ENCODE measurements around the gene SLC34A1. TPM values are rescaled to one million over a fixed set of nuclear protein-coding genes. Genes with fewer than 3 reads are reported as not detected.

Gene SLC34A1
- total and polyA plus RNA-seq, 2 of the 4 experiments (the other 2 are of a cell fraction) = not detected

DNA sequence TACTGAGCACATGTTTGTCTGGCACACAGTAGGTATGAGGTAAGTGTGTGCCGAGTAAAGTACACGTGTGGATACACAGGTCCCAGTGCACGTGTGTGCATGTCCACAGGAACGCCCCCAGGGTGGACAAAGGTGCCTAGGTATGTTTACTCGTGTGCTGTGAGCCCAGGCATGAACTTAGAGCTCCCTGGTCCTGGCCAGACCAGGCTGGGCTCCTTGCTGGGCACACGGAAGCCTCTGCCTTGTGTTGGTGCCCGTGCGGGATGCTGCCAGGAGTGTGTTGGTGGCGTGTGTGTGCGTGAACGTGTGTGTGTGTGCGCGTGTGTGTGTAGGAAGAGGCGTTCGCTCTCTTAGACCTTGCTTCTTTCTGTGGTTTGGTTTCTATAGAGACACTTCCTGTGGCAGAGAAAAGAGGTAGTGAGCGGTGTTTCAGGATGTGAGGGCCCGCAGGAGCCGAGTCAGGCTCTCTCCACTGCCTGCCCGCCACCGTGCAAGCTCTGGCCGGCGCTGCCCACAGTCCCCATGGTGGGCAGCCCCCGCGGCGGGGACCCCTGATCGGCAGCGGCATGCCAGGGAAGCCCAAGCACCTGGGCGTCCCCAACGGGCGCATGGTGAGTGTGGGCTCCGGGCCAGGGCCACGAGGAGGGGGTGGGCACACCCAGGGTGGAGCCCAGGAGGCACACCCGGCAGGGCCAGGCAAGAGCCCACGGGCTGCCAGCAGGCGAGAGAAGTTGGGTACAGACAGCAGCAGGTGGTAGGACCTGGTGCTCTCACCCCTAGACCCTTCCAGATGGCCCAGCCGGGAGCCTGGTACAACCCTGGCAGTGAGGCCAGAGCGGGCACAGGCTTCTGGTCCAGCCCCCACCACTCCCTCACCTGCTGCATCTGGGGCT, 26.5 kb upstream of the SLC34A1 start, which contains the start of gene RGS14:
Gene RGS14, plus strand, starts transcription at position 466 of the 893 bp plus-strand sequence. Its CDS starts 101 bp downstream, at position 567.
- BruUV-seq (replicated peaks) = no TSS peak
- no peak within 1 kb of the TSS for H3K4me3 ChIP-seq (ENCODE audit: insufficient read depth, low read depth, low read length)

More for the DNA sequence above, 26.5 kb upstream of the SLC34A1 start, which contains the start of gene RGS14:
- Histone ChIP-seq H2BK20ac (ENCODE audit: low read depth, low read length) (no peak within 1 kb of the TSS), H2AK5ac (ENCODE audit: low read depth, low read length) (no peak within 1 kb of the TSS), H3K4ac (ENCODE audit: low read depth, low read length) (no peak within 1 kb of the TSS), H3K4me2 (ENCODE audit: low read depth, low read length) (no peak within 1 kb of the TSS), H3K9me1 (ENCODE audit: insufficient read depth, low read length) (no peaks in the 10 kb centered on the region), H3K79me1 (ENCODE audit: low read depth in 1 of 2, low read length in 2 of 2) (no peaks in the 10 kb centered on the region), H2AK9ac (replicated peaks; ENCODE audit: low read depth, low read length, poor library complexity) (no peak within 1 kb of the TSS), H2BK15ac (ENCODE audit: low read depth, low read length) (no peak within 1 kb of the TSS), H3K27me3 (ENCODE audit: control insufficient read depth, insufficient read depth, low read length) (peaks cover 26% of the 10 kb centered on the region), H3K27ac (ENCODE audit: insufficient read depth, low read length) (no peak within 1 kb of the TSS), H4K91ac (ENCODE audit: insufficient read depth, low read depth, low read length) (no peak within 1 kb of the TSS), H3K23ac (ENCODE audit: low read depth, low read length) (no peak within 1 kb of the TSS), H3K14ac (replicated peaks; ENCODE audit: low read depth, low read length) (no peak within 1 kb of the TSS), H3K36me3 (ENCODE audit: control insufficient read depth, insufficient read depth, low read length) (no peaks in the 10 kb centered on the region), H4K20me1 (ENCODE audit: insufficient read depth, low read length) (no peaks in the 10 kb centered on the region), H3K18ac (ENCODE audit: low read depth, low read length) (no peak within 1 kb of the TSS), H3K9me3 (ENCODE audit: control insufficient read depth, insufficient read depth, low read length) (peaks cover 2% of the 10 kb centered on the region; the same call in 1 of the 2 replicates), H3K4me1 (ENCODE audit: control insufficient read depth, insufficient read depth, low read length) (no peaks in the 10 kb centered on the region), H3K56ac (ENCODE audit: extremely low read depth, insufficient read depth, low read length) (no peak within 1 kb of the TSS), H2BK5ac (ENCODE audit: low read depth, low read length, poor library complexity, severe bottlenecking) (no peak within 1 kb of the TSS), H2BK120ac (ENCODE audit: low read depth, low read length) (no peak within 1 kb of the TSS), H2AFZ (replicated peaks; ENCODE audit: low read length, poor library complexity) (peak within 1 kb of the TSS; percentile 58), H3K9ac (ENCODE audit: low read depth, low read length) (no peak within 1 kb of the TSS), H4K5ac (ENCODE audit: low read depth, low read length) (no peak within 1 kb of the TSS), H4K8ac (ENCODE audit: low read depth in 2 of 2, low read length in 2 of 2) (no peak within 1 kb of the TSS)
- DNase-seq (peak; percentile 47), ATAC-seq (ENCODE audit: low read depth) (no peak)
- 54% methylated on average over 21 of the region's 37 CpGs; no CpG with 5 or more reads in 1 of the 2 experiments for WGBS, 2 experiments (ENCODE audit: extremely low coverage in 2 of 2, insufficient read length in 1 of 2)
- in situ Hi-C loops (cut with MboI; ENCODE audit: low sequenced_read_pairs) (no loop called here), intact Hi-C loops (cut with micrococcal nuclease) (no loop called here), dilution Hi-C loops (cut with HindIII; ENCODE audit: low sequenced_read_pairs, unreplicated experiment) (no loop called here)
- ChIA-PET POLR2A (ENCODE audit: unreplicated experiment) (no interaction called here), CTCF (interaction anchor here (1.5 to 1.6 kb wide), 2 partner anchors 11 to 13 kb away, joined by 3 to 4 read pairs; no protein-coding TSS in a partner anchor)
- TF ChIP-seq BHLHE40 (IDR thresholded peaks at IDR 0.05; ENCODE audit: low read depth, low read length) = no peak
- no peak for TF ChIP-seq RAD21 (IDR thresholded peaks at IDR 0.05; ENCODE audit: low read length)
- TF ChIP-seq FOS (IDR thresholded peaks at IDR 0.05; ENCODE audit: low read depth, low read length) = no peak
- TF ChIP-seq RFX5 (IDR thresholded peaks at IDR 0.05; ENCODE audit: low read depth, low read length) = no peak
- no peak for TF ChIP-seq CEBPB (IDR thresholded peaks at IDR 0.05; ENCODE audit: low read depth, low read length)
- TF ChIP-seq MAZ (IDR thresholded peaks at IDR 0.05; ENCODE audit: borderline replicate concordance, low read depth, low read length) = no peak
- TF ChIP-seq NFE2L2 (IDR thresholded peaks at IDR 0.05; ENCODE audit: low read depth, low read length) = no peak
- no peak for TF ChIP-seq SMC3 (IDR thresholded peaks at IDR 0.05; ENCODE audit: low read depth, low read length)
- no peak for TF ChIP-seq CHD1 (IDR thresholded peaks at IDR 0.05; ENCODE audit: low read depth, low read length)
- TF ChIP-seq, protein P1, sequence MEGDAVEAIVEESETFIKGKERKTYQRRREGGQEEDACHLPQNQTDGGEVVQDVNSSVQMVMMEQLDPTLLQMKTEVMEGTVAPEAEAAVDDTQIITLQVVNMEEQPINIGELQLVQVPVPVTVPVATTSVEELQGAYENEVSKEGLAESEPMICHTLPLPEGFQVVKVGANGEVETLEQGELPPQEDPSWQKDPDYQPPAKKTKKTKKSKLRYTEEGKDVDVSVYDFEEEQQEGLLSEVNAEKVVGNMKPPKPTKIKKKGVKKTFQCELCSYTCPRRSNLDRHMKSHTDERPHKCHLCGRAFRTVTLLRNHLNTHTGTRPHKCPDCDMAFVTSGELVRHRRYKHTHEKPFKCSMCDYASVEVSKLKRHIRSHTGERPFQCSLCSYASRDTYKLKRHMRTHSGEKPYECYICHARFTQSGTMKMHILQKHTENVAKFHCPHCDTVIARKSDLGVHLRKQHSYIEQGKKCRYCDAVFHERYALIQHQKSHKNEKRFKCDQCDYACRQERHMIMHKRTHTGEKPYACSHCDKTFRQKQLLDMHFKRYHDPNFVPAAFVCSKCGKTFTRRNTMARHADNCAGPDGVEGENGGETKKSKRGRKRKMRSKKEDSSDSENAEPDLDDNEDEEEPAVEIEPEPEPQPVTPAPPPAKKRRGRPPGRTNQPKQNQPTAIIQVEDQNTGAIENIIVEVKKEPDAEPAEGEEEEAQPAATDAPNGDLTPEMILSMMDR (conservative IDR thresholded peaks at IDR 0.05; ENCODE audit: low read depth, low read length) = no peak
- no peak for TF ChIP-seq USF2 (IDR thresholded peaks at IDR 0.05; ENCODE audit: low read depth, low read length)

Data from IMR-90 (cell line).